ENCODE results near the gene PLEKHN1. TPM values are rescaled to one million over a fixed set of nuclear protein-coding genes. Genes with fewer than 3 reads are reported as not detected.

PLEKHN1 gene
- total and polyA plus RNA-seq, 2 of the 4 experiments (the other 2 are of a cell fraction) = 0.54 to 2.1 TPM

DNA sequence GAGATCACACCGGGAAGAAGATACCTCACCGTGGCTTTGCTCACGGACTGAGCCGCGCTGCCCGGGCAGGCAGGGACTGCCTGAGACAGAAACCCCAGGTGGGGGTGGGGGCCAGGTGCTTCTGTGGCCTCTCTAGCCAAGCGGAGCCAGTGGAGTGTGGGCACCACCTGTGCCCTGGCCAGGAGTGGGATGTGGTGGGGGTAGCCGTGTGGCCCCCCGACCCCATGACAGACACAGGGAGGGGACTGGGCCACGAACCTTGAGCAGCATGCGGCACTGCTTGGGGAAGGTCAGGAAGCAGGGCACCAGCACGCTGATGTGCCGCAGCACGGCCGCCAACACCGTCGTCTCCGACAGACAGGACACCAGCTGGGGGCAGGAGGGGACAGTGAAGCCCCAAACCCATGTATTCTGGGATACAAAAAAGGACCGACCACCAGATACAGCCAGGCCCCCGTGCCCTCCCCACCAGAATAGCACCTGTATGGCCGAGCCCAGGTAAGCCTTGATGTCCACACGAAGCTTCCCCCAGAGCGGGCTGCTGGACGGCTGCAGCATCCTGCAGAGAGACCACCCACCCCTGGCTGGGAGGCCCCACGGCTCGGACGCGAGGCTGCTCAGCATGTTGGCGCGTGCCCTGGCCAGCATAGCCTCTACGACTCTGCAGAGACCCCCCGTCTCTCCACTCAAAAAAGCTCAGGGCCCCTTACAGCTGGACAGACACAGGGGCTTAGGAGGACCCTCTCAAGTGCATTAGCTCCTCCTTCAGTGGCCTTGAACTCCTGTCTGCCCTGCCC is 12.6 kb upstream of the PLEKHN1 start:
- WGBS, 2 experiments (ENCODE audit: extremely low coverage in 2 of 2, insufficient read length in 1 of 2) = 98% methylated on average over 12 of the region's 32 CpGs; no CpG with 5 or more reads in 1 of the 2 experiments
- H4K20me1 ChIP-seq (ENCODE audit: insufficient read depth, low read length) = peaks cover 29% of the 10 kb centered on the region

More for the DNA sequence above, 12.6 kb upstream of the PLEKHN1 start:
- Histone ChIP-seq H2BK120ac (ENCODE audit: low read depth, low read length) (no peak overlapping the region), H3K4me1 (ENCODE audit: control insufficient read depth, insufficient read depth, low read length) (peaks cover 2% of the 10 kb centered on the region; the same call in 1 of the 2 replicates), H3K4ac (ENCODE audit: low read depth, low read length) (no peak overlapping the region), H3K79me1 (ENCODE audit: low read depth in 1 of 2, low read length in 2 of 2) (peaks cover 14 to 52% of the 10 kb centered on the region in 2 experiments), H3K27ac (ENCODE audit: insufficient read depth, low read length) (no peak overlapping the region), H3K14ac (replicated peaks; ENCODE audit: low read depth, low read length) (no peak overlapping the region), H4K91ac (ENCODE audit: insufficient read depth, low read depth, low read length) (no peak overlapping the region), H3K56ac (ENCODE audit: extremely low read depth, insufficient read depth, low read length) (no peak overlapping the region), H3K36me3 (ENCODE audit: control insufficient read depth, insufficient read depth, low read length) (peaks cover 74% of the 10 kb centered on the region), H2AFZ (replicated peaks; ENCODE audit: low read length, poor library complexity) (no peak overlapping the region), H4K5ac (ENCODE audit: low read depth, low read length) (no peak overlapping the region), H2BK15ac (ENCODE audit: low read depth, low read length) (no peak overlapping the region), H3K27me3 (ENCODE audit: control insufficient read depth, insufficient read depth, low read length) (no peaks in the 10 kb centered on the region), H3K9me3 (ENCODE audit: control insufficient read depth, insufficient read depth, low read length) (no peaks in the 10 kb centered on the region), H2BK20ac (ENCODE audit: low read depth, low read length) (no peak overlapping the region), H2AK5ac (ENCODE audit: low read depth, low read length) (no peak overlapping the region), H3K23ac (ENCODE audit: low read depth, low read length) (no peak overlapping the region), H2AK9ac (replicated peaks; ENCODE audit: low read depth, low read length, poor library complexity) (peak overlapping the region; percentile 42), H4K8ac (ENCODE audit: low read depth in 2 of 2, low read length in 2 of 2) (no peak overlapping the region), H3K4me2 (ENCODE audit: low read depth, low read length) (no peak overlapping the region), H3K4me3 (ENCODE audit: insufficient read depth, low read depth, low read length) (no peak overlapping the region), H3K9ac (ENCODE audit: low read depth, low read length) (no peak overlapping the region), H3K18ac (ENCODE audit: low read depth, low read length) (no peak overlapping the region), H3K9me1 (ENCODE audit: insufficient read depth, low read length) (peaks cover 11% of the 10 kb centered on the region), H2BK5ac (ENCODE audit: low read depth, low read length, poor library complexity, severe bottlenecking) (no peak overlapping the region)
- in situ Hi-C loops (cut with MboI; ENCODE audit: low sequenced_read_pairs) = no loop called here
- ATAC-seq (ENCODE audit: low read depth) = no peak
- POLR2A ChIA-PET (ENCODE audit: unreplicated experiment) = no interaction called here
- CTCF ChIA-PET = no interaction called here
- no peak for DNase-seq
- TF ChIP-seq BHLHE40 (IDR thresholded peaks at IDR 0.05; ENCODE audit: low read depth, low read length) (no peak), POLR2A (IDR thresholded peaks at IDR 0.05; ENCODE audit: low read depth, low read length) (no peak), SMC3 (IDR thresholded peaks at IDR 0.05; ENCODE audit: low read depth, low read length) (no peak), MXI1 (IDR thresholded peaks at IDR 0.05; ENCODE audit: borderline replicate concordance, low read depth, low read length) (no peak), CHD1 (IDR thresholded peaks at IDR 0.05; ENCODE audit: low read depth, low read length) (no peak), FOS (IDR thresholded peaks at IDR 0.05; ENCODE audit: low read depth, low read length) (no peak), RFX5 (IDR thresholded peaks at IDR 0.05; ENCODE audit: low read depth, low read length) (no peak), NFE2L2 (IDR thresholded peaks at IDR 0.05; ENCODE audit: low read depth, low read length) (no peak)
- TF ChIP-seq, protein P1, sequence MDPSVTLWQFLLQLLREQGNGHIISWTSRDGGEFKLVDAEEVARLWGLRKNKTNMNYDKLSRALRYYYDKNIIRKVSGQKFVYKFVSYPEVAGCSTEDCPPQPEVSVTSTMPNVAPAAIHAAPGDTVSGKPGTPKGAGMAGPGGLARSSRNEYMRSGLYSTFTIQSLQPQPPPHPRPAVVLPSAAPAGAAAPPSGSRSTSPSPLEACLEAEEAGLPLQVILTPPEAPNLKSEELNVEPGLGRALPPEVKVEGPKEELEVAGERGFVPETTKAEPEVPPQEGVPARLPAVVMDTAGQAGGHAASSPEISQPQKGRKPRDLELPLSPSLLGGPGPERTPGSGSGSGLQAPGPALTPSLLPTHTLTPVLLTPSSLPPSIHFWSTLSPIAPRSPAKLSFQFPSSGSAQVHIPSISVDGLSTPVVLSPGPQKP (IDR thresholded peaks at IDR 0.05; ENCODE audit: borderline replicate concordance, low read depth, low read length) = no peak
- TF ChIP-seq, protein P2, sequence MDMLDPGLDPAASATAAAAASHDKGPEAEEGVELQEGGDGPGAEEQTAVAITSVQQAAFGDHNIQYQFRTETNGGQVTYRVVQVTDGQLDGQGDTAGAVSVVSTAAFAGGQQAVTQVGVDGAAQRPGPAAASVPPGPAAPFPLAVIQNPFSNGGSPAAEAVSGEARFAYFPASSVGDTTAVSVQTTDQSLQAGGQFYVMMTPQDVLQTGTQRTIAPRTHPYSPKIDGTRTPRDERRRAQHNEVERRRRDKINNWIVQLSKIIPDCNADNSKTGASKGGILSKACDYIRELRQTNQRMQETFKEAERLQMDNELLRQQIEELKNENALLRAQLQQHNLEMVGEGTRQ (IDR thresholded peaks at IDR 0.05; ENCODE audit: low read depth, low read length) = no peak
- TF ChIP-seq, protein P3, sequence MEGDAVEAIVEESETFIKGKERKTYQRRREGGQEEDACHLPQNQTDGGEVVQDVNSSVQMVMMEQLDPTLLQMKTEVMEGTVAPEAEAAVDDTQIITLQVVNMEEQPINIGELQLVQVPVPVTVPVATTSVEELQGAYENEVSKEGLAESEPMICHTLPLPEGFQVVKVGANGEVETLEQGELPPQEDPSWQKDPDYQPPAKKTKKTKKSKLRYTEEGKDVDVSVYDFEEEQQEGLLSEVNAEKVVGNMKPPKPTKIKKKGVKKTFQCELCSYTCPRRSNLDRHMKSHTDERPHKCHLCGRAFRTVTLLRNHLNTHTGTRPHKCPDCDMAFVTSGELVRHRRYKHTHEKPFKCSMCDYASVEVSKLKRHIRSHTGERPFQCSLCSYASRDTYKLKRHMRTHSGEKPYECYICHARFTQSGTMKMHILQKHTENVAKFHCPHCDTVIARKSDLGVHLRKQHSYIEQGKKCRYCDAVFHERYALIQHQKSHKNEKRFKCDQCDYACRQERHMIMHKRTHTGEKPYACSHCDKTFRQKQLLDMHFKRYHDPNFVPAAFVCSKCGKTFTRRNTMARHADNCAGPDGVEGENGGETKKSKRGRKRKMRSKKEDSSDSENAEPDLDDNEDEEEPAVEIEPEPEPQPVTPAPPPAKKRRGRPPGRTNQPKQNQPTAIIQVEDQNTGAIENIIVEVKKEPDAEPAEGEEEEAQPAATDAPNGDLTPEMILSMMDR (conservative IDR thresholded peaks at IDR 0.05; ENCODE audit: low read depth, low read length) = no peak
- BruUV-seq (replicated peaks) = no TSS peak
- intact Hi-C loops (cut with micrococcal nuclease) = no loop called here
- dilution Hi-C loops (cut with HindIII; ENCODE audit: low sequenced_read_pairs, unreplicated experiment) = no loop called here
